Stomach (tissue), 4 donors: ENCODE data around the gene PLCH2.

Experiments
- POLR2AphosphoS5 ChIP-seq, 3 donors: sonication (generic); formaldehyde crosslinking; IDR thresholded peaks; one replicate each; pipeline ENCODE4 v1.6.1; 2016; ENCODE audit warnings: antibody characterized with exemption in 3 of 3
- TF ChIP-seq, protein P1 (sequence below), 7 experiments: fragments of 450-650 bp in 4 of 7; fragments of 200-600 bp in 3 of 7; sonication (generic) in 3 of 7; IDR thresholded peaks; one replicate each; pipeline ENCODE4 v1.5.1; 2016 to 2019; ENCODE audit warnings: antibody characterized with exemption in 7 of 7, control low read depth in 2 of 7, mild to moderate bottlenecking in 1 of 7

- no peak for TF ChIP-seq POLR2AphosphoS5 (IDR thresholded peaks at IDR 0.05)
- TF ChIP-seq, protein P1, sequence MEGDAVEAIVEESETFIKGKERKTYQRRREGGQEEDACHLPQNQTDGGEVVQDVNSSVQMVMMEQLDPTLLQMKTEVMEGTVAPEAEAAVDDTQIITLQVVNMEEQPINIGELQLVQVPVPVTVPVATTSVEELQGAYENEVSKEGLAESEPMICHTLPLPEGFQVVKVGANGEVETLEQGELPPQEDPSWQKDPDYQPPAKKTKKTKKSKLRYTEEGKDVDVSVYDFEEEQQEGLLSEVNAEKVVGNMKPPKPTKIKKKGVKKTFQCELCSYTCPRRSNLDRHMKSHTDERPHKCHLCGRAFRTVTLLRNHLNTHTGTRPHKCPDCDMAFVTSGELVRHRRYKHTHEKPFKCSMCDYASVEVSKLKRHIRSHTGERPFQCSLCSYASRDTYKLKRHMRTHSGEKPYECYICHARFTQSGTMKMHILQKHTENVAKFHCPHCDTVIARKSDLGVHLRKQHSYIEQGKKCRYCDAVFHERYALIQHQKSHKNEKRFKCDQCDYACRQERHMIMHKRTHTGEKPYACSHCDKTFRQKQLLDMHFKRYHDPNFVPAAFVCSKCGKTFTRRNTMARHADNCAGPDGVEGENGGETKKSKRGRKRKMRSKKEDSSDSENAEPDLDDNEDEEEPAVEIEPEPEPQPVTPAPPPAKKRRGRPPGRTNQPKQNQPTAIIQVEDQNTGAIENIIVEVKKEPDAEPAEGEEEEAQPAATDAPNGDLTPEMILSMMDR (IDR thresholded peaks at IDR 0.05): no peak
Observed at GRCh38 chr1:2444138-2444591, 31.9 kb upstream of the PLCH2 start.
